Endothelial cell of umbilical vein (primary cell): Measurements from ENCODE around the gene CD2AP. TPM values are rescaled to one million over a fixed set of nuclear protein-coding genes. Genes with fewer than 3 reads are reported as not detected.

Experiments
- BruUV-seq: library from RNA; stranded (reverse); fragments of 400-500 nt; replicated peaks from 2 replicates; lab custom pipeline; 2021; lab: Mats Ljungman, UMichigan
- CTCF ChIA-PET: fragments of 300-600, 350-600 bp; sonication (Branson Sonifier 250); formaldehyde crosslinking; loops from one replicate; lab custom pipeline; 2021; ENCODE audit warnings: antibody characterized with exemption, inconsistent platforms; lab: Charles Lee
- POLR2A ChIA-PET: fragments of 300-600, 350-600 bp; sonication (Branson Sonifier 250); formaldehyde crosslinking; loops from one replicate; lab custom pipeline; 2021; ENCODE audit warnings: antibody characterized with exemption, inconsistent platforms; lab: Charles Lee
- DNase-seq: peaks from one replicate; pipeline ENCODE4 v3.0.0-alpha.2; 2011; ENCODE audit warnings: low read depth, low spot score
- FAIRE-seq: peaks from 2 replicates; lab custom pipeline; 2011; peaks lifted over from hg19 to GRCh38; lab: Jason Lieb, UNC
- H2AFZ ChIP-seq: 2 replicates; pipeline ENCODE4 v1.6.0; 2012; ENCODE audit warnings: low read depth, low read length, control low read depth, inconsistent platforms
- H3K27ac ChIP-seq: 2 replicates; pipeline ENCODE4 v1.5.1; 2011; ENCODE audit warnings: low read depth, mild to moderate bottlenecking, control low read depth, low read length, moderate library complexity; ENCODE audit not compliant: insufficient read depth
- H3K27me3 ChIP-seq, 2 experiments: 2 replicates each; pipeline versions ENCODE4 v1.6.0 to v1.6.1; 2011; ENCODE audit warnings: low read length in 2 of 2, mixed read lengths in 1 of 2; ENCODE audit not compliant: control insufficient read depth in 2 of 2, insufficient read depth in 2 of 2
- H3K36me3 ChIP-seq, 2 experiments: 2 replicates in 1 of 2; 3 replicates in 1 of 2; pipeline ENCODE4 v1.5.1; 2011; ENCODE audit warnings: low read length in 2 of 2, mild to moderate bottlenecking in 1 of 2, moderate library complexity in 1 of 2; ENCODE audit not compliant: control insufficient read depth in 2 of 2, insufficient read depth in 2 of 2; ENCODE audit errors: extremely low read depth in 1 of 2
- H3K4me1 ChIP-seq: 3 replicates; pipeline ENCODE4 v1.5.1; 2011; ENCODE audit warnings: mild to moderate bottlenecking, low read length; ENCODE audit not compliant: control insufficient read depth, insufficient read depth; ENCODE audit errors: extremely low read depth
- H3K4me2 ChIP-seq: 2 replicates; pipeline ENCODE4 v1.6.1; 2011; ENCODE audit warnings: low read length, control low read depth, mixed read lengths; ENCODE audit not compliant: insufficient read depth
- H3K4me3 ChIP-seq, 3 experiments: fragments of 200-600 bp in 1 of 3; sonication (generic), shearing (Covaris generic) in 1 of 3; replicated peaks in 1 of 3; 2 replicates each; pipeline ENCODE4 v1.5.1; 2011 to 2016; ENCODE audit warnings: control low read depth in 3 of 3, low read length in 3 of 3, mild to moderate bottlenecking in 2 of 3, inconsistent platforms in 1 of 3, low read depth in 1 of 3, moderate library complexity in 1 of 3; ENCODE audit not compliant: insufficient read depth in 1 of 3
- H3K79me2 ChIP-seq: 2 replicates; pipeline ENCODE4 v1.6.0; 2012; ENCODE audit warnings: low read length, inconsistent platforms; ENCODE audit not compliant: control insufficient read depth, insufficient read depth
- H3K9ac ChIP-seq: replicated peaks from 2 replicates; pipeline ENCODE3; 2011; ENCODE audit warnings: low read length, control low read depth; ENCODE audit not compliant: insufficient read depth; ENCODE audit errors: extremely low read depth
- H3K9me1 ChIP-seq: replicated peaks from 3 replicates; pipeline ENCODE4 v1.6.0; 2011; ENCODE audit warnings: mild to moderate bottlenecking, low read length; ENCODE audit not compliant: control insufficient read depth, insufficient read depth; ENCODE audit errors: extremely low read depth
- H3K9me3 ChIP-seq: replicated peaks from 2 replicates; pipeline ENCODE4 v1.5.1; 2012; ENCODE audit warnings: low read length, inconsistent platforms; ENCODE audit not compliant: control insufficient read depth, insufficient read depth
- H4K20me1 ChIP-seq: replicated peaks from 2 replicates; pipeline ENCODE3; 2011; ENCODE audit warnings: mild to moderate bottlenecking, low read length; ENCODE audit not compliant: control insufficient read depth, insufficient read depth; ENCODE audit errors: extremely low read depth
- EZH2 ChIP-seq: IDR thresholded peaks from 2 replicates; pipeline ENCODE4 v1.6.1; 2012; ENCODE audit warnings: borderline replicate concordance, low read depth, mild to moderate bottlenecking, moderate library complexity, low read length, inconsistent platforms; ENCODE audit not compliant: severe bottlenecking
- FOS ChIP-seq: IDR thresholded peaks from 2 replicates; pipeline ENCODE4 v1.6.1; 2011; ENCODE audit warnings: mild to moderate bottlenecking, low read length, moderate library complexity, borderline replicate concordance; ENCODE audit not compliant: insufficient read depth
- GATA2 ChIP-seq: IDR thresholded peaks from 2 replicates; pipeline ENCODE4 v1.7.0; 2011; ENCODE audit warnings: low read depth, mild to moderate bottlenecking, moderate library complexity, mixed read lengths, low read length; ENCODE audit not compliant: insufficient read length, insufficient read depth
- JUN ChIP-seq: IDR thresholded peaks from 2 replicates; pipeline ENCODE4 v1.6.1; 2011; ENCODE audit warnings: borderline replicate concordance, low read depth; ENCODE audit not compliant: insufficient read length, insufficient read depth
- MAX ChIP-seq: IDR thresholded peaks from 2 replicates; pipeline ENCODE4 v1.6.1; 2011; ENCODE audit not compliant: insufficient read depth, insufficient read length
- MYC ChIP-seq: IDR thresholded peaks from one replicate; pipeline ENCODE4 v1.6.1; 2011; ENCODE audit warnings: mild to moderate bottlenecking, low read depth, low read length
- POLR2A ChIP-seq: IDR thresholded peaks from 2 replicates; pipeline ENCODE4 v1.6.1; 2012; ENCODE audit warnings: low read depth, mild to moderate bottlenecking, control low read depth, low read length
- POLR2AphosphoS5 ChIP-seq: IDR thresholded peaks from 2 replicates; pipeline ENCODE4 v1.6.1; 2012; ENCODE audit warnings: low read depth, mild to moderate bottlenecking, control low read depth, low read length, moderate library complexity; ENCODE audit not compliant: insufficient read depth
- dilution Hi-C: fragments of 300-500 bp; cut with MboI; formaldehyde crosslinking; loops from one replicate; pipeline ENCODE4 v1.15.0; 2019; ENCODE audit warnings: low sequenced_read_pairs; ENCODE audit not compliant: extremely low pct_ligation_motif_present
- intact Hi-C: fragments of 100-400 bp; cut with micrococcal nuclease; formaldehyde crosslinking; loops from one replicate; pipeline ENCODE4 v1.10.0; 2022
- polyA plus RNA-seq, 4 experiments: library from polyadenylated mRNA; depleted of rRNA in 3 of 4; stranded (reverse) in 3 of 4; unstranded in 1 of 4; fragments of >200 nt; gene quantifications; 2 replicates each; pipeline versions ENCODE4 v1.2.1 to v1.2.3, GENCODE V29; 2011 to 2012; ENCODE audit warnings: missing spikeins in 1 of 4
- total RNA-seq: library from RNA; stranded (reverse); gene quantifications from 2 replicates; pipeline ENCODE4 v1.2.3, GENCODE V29; 2021
- TF ChIP-seq, protein P1 (sequence below), 2 donors: IDR thresholded peaks; 1 replicate in 1 of 2; 2 replicates in 1 of 2; pipeline ENCODE4 v1.5.1; 2011; ENCODE audit warnings: low read length in 2 of 2, mild to moderate bottlenecking in 2 of 2, moderate library complexity in 2 of 2, control low read depth in 1 of 2, inconsistent platforms in 1 of 2, low read depth in 1 of 2; ENCODE audit not compliant: insufficient read depth in 1 of 2; ENCODE audit errors: extremely low read depth in 1 of 2

The CD2AP gene
- total and polyA plus RNA-seq, 2 donors (not counting 3 experiments of a cell fraction or from before 2014, with no cell fraction given): 4.2 to 39.8 TPM

DNA sequence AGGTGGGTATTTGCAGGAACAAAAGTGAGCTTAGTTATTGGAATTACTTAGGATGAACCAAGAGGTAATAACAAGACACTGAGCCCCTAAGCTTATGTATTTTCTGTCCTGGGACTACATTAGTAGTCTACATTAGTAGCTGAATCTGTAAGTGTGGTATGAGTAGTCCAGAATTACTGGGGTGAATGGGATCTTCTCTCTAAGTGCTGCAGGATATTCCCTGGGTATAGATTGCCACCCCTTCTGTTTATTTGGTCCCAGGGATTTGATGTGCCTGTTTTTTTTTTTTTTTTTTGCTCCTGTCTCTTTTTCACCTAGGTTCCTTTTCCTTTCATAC lies 5.9 kb downstream of the CD2AP start:
- CTCF ChIA-PET: interaction anchor here (0.9 to 1.2 kb wide), 3 partner anchors 10 to 148 kb away, joined by 3 to 4 read pairs (median 3); no protein-coding TSS in a partner anchor
- dilution Hi-C loops (no loop called here), intact Hi-C loops (no loop called here)
- TF ChIP-seq POLR2AphosphoS5: no peak
- TF ChIP-seq POLR2A: no peak
- no peak for TF ChIP-seq MYC
- TF ChIP-seq FOS: no peak
- no peak for TF ChIP-seq JUN
- TF ChIP-seq GATA2: no peak
- no peak for TF ChIP-seq MAX
- TF ChIP-seq EZH2: no peak
- TF ChIP-seq, protein P1, sequence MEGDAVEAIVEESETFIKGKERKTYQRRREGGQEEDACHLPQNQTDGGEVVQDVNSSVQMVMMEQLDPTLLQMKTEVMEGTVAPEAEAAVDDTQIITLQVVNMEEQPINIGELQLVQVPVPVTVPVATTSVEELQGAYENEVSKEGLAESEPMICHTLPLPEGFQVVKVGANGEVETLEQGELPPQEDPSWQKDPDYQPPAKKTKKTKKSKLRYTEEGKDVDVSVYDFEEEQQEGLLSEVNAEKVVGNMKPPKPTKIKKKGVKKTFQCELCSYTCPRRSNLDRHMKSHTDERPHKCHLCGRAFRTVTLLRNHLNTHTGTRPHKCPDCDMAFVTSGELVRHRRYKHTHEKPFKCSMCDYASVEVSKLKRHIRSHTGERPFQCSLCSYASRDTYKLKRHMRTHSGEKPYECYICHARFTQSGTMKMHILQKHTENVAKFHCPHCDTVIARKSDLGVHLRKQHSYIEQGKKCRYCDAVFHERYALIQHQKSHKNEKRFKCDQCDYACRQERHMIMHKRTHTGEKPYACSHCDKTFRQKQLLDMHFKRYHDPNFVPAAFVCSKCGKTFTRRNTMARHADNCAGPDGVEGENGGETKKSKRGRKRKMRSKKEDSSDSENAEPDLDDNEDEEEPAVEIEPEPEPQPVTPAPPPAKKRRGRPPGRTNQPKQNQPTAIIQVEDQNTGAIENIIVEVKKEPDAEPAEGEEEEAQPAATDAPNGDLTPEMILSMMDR (IDR thresholded peaks at IDR 0.05; ENCODE audit: extremely low read depth in 1 of 2, insufficient read depth in 1 of 2, low read depth in 1 of 2, low read length in 2 of 2): no peak
- FAIRE-seq (no peak), DNase-seq (no peak)
- Histone ChIP-seq H3K4me1 (peaks cover 22% of the 10 kb centered on the region), H3K79me2 (peaks cover 89% of the 10 kb centered on the region), H3K36me3 (no peaks in the 10 kb centered on the region), H3K4me2 (no peak overlapping the region), H3K9me1 (peaks cover 3% of the 10 kb centered on the region), H3K27me3 (no peaks in the 10 kb centered on the region), H3K9ac (no peak overlapping the region), H4K20me1 (peaks cover 13% of the 10 kb centered on the region), H3K4me3 (no peak overlapping the region), H2AFZ (no peak overlapping the region), H3K9me3 (no peaks in the 10 kb centered on the region), H3K27ac (no peak overlapping the region)
- no TSS peak for BruUV-seq
- POLR2A ChIA-PET: no interaction called here
